HepG2 (cell line): ENCODE measurements around the gene KIF3C. TPM values are rescaled to one million over a fixed set of nuclear protein-coding genes. Genes with fewer than 3 reads are reported as not detected.

Experiments
- ATF3 ChIP-seq: sonication (generic); formaldehyde crosslinking; IDR thresholded peaks from 2 replicates; pipeline ENCODE4 v1.4.0; 2020; ENCODE audit warnings: missing genetic modification reagents
- GMEB2 ChIP-seq: IDR thresholded peaks from 2 replicates; pipeline ENCODE4 v1.6.1; 2016; ENCODE audit warnings: missing biosample characterization, missing genetic modification reagents, low read depth
- HDAC6 ChIP-seq: fragments of 200-600 bp; sonication (generic); IDR thresholded peaks from 2 replicates; pipeline ENCODE4 v1.7.0; 2017; ENCODE audit warnings: mild to moderate bottlenecking, antibody characterized with exemption, low read length, low read depth
- HIC2 ChIP-seq: sonication (generic); formaldehyde crosslinking; IDR thresholded peaks from 2 replicates; pipeline ENCODE4 v1.9.0; 2022; ENCODE audit warnings: low read depth, missing genetic modification reagents
- NR2C2 ChIP-seq: sonication (generic); formaldehyde crosslinking; IDR thresholded peaks from 2 replicates; pipeline ENCODE4 v1.4.0; 2020; ENCODE audit warnings: missing genetic modification reagents, mild to moderate bottlenecking, moderate library complexity, borderline replicate concordance
- ONECUT2 ChIP-seq: sonication (generic); formaldehyde crosslinking; IDR thresholded peaks from 2 replicates; pipeline ENCODE4 v1.4.0; 2020; ENCODE audit warnings: missing genetic modification reagents
- PITX1 ChIP-seq: sonication (generic); formaldehyde crosslinking; IDR thresholded peaks from 2 replicates; pipeline ENCODE4 v1.5.1; 2020; ENCODE audit warnings: mild to moderate bottlenecking, missing genetic modification reagents
- SATB2 ChIP-seq: sonication (generic); formaldehyde crosslinking; IDR thresholded peaks from 2 replicates; pipeline ENCODE4 v1.5.0; 2020; ENCODE audit warnings: missing genetic modification reagents
- TOPORS ChIP-seq: sonication (generic); formaldehyde crosslinking; IDR thresholded peaks from 2 replicates; pipeline ENCODE4 v1.8.0; 2023; ENCODE audit warnings: mild to moderate bottlenecking, missing genetic modification reagents
- TRAFD1 ChIP-seq: sonication (generic); formaldehyde crosslinking; IDR thresholded peaks from 2 replicates; pipeline ENCODE4 v1.5.1; 2020; ENCODE audit warnings: missing genetic modification reagents, mild to moderate bottlenecking, borderline replicate concordance
- ZNF124 ChIP-seq: sonication (generic); formaldehyde crosslinking; IDR thresholded peaks from 2 replicates; pipeline ENCODE4 v1.4.0; 2020; ENCODE audit warnings: missing genetic modification reagents
- ZNF460 ChIP-seq: sonication (generic); formaldehyde crosslinking; IDR thresholded peaks from 2 replicates; pipeline ENCODE4 v1.5.1; 2020; ENCODE audit warnings: missing genetic modification reagents, mild to moderate bottlenecking, borderline replicate concordance
- ZNF672 ChIP-seq: sonication (generic); formaldehyde crosslinking; IDR thresholded peaks from 2 replicates; pipeline ENCODE4 v1.8.1; 2022; ENCODE audit warnings: missing genetic modification reagents
- ZNF780A ChIP-seq: sonication (generic); formaldehyde crosslinking; IDR thresholded peaks from 2 replicates; pipeline ENCODE4 v1.8.0; 2022; ENCODE audit warnings: mild to moderate bottlenecking, missing genetic modification reagents, moderate library complexity
- ZNF839 ChIP-seq: sonication (generic); formaldehyde crosslinking; IDR thresholded peaks from 2 replicates; pipeline ENCODE4 v1.4.0; 2020; ENCODE audit warnings: missing genetic modification reagents, mild to moderate bottlenecking, borderline replicate concordance
- polyA plus RNA-seq, 8 experiments: library from polyadenylated mRNA; depleted of rRNA in 3 of 8; stranded (reverse) in 7 of 8; unstranded in 1 of 8; fragments of >200 nt; fragmentation: Illumina TruSeq in 4 of 8; extraction: Trizol in 4 of 8; gene quantifications; 2 replicates each; pipeline versions ENCODE4 v1.2.1 to v1.2.3, GENCODE V29; 2011 to 2016; ENCODE audit warnings: low read depth in 4 of 8, missing spikeins in 1 of 8, mixed read lengths in 1 of 8; ENCODE audit not compliant: insufficient read depth in 1 of 8
- total RNA-seq, 5 experiments: library from RNA; depleted of rRNA; stranded (reverse); fragments of >200 nt; fragmentation: Illumina TruSeq; extraction: Trizol; gene quantifications; 2 replicates each; pipeline ENCODE4 v1.2.3, GENCODE V29; 2016; ENCODE audit warnings: low read depth in 1 of 5
- TF ChIP-seq, protein P1 (sequence below): sonication (generic); formaldehyde crosslinking; IDR thresholded peaks from 2 replicates; pipeline ENCODE4 v1.4.0; 2020; ENCODE audit warnings: missing genetic modification reagents, borderline replicate concordance
- TF ChIP-seq, protein P2 (sequence below): sonication (generic); formaldehyde crosslinking; IDR thresholded peaks from 2 replicates; pipeline ENCODE4 v1.5.1; 2020; ENCODE audit warnings: mild to moderate bottlenecking, missing genetic modification reagents, borderline replicate concordance

KIF3C gene
- total and polyA plus RNA-seq, 2 of the 13 experiments (the other 11 are each of a cell fraction or from before 2014, with no cell fraction given), result 3.6 to 4.9 TPM

GRCh38 chr2:26011990-26012856 lies 29.9 kb upstream of the KIF3C start (continued):
- TF ChIP-seq, protein P1, sequence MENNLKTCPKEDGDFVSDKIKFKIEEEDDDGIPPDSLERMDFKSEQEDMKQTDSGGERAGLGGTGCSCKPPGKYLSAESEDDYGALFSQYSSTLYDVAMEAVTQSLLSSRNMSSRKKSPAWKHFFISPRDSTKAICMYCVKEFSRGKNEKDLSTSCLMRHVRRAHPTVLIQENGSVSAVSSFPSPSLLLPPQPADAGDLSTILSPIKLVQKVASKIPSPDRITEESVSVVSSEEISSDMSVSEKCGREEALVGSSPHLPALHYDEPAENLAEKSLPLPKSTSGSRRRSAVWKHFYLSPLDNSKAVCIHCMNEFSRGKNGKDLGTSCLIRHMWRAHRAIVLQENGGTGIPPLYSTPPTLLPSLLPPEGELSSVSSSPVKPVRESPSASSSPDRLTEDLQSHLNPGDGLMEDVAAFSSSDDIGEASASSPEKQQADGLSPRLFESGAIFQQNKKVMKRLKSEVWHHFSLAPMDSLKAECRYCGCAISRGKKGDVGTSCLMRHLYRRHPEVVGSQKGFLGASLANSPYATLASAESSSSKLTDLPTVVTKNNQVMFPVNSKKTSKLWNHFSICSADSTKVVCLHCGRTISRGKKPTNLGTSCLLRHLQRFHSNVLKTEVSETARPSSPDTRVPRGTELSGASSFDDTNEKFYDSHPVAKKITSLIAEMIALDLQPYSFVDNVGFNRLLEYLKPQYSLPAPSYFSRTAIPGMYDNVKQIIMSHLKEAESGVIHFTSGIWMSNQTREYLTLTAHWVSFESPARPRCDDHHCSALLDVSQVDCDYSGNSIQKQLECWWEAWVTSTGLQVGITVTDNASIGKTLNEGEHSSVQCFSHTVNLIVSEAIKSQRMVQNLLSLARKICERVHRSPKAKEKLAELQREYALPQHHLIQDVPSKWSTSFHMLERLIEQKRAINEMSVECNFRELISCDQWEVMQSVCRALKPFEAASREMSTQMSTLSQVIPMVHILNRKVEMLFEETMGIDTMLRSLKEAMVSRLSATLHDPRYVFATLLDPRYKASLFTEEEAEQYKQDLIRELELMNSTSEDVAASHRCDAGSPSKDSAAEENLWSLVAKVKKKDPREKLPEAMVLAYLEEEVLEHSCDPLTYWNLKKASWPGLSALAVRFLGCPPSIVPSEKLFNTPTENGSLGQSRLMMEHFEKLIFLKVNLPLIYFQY (CRISPR knock-in tag), result no peak
- TF ChIP-seq TOPORS, result no peak
- TF ChIP-seq HIC2 (CRISPR knock-in tag), result 0 out of 2 replicates have a peak, but pooled peaks have one; percentile 62
- TF ChIP-seq ONECUT2 (CRISPR knock-in tag), result peak; percentile 58; the same call in 1 of the 2 replicates
- TF ChIP-seq ZNF672, result no peak
- TF ChIP-seq ZNF124 (CRISPR knock-in tag), result no peak
- no peak for TF ChIP-seq ZNF460 (CRISPR knock-in tag)
- no peak for TF ChIP-seq NR2C2 (CRISPR knock-in tag)
- TF ChIP-seq GMEB2 (CRISPR knock-in tag), result no peak
- TF ChIP-seq ZNF839 (CRISPR knock-in tag), result no peak
- TF ChIP-seq HDAC6, result no peak
- TF ChIP-seq SATB2, result no peak
- no peak; the same call in 1 of the 2 replicates for TF ChIP-seq TRAFD1
- TF ChIP-seq, protein P2, sequence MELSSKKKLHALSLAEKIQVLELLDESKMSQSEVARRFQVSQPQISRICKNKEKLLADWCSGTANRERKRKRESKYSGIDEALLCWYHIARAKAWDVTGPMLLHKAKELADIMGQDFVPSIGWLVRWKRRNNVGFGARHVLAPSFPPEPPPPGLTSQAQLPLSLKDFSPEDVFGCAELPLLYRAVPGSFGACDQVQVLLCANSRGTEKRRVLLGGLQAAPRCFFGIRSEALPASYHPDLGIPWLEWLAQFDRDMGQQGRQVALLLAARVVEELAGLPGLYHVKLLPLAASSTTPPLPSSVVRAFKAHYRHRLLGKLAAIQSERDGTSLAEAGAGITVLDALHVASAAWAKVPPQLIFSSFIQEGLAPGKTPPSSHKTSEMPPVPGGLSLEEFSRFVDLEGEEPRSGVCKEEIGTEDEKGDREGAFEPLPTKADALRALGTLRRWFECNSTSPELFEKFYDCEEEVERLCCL (CRISPR knock-in tag), result no peak
- no peak for TF ChIP-seq ZNF780A (CRISPR knock-in tag)
- no peak for TF ChIP-seq PITX1 (CRISPR knock-in tag)
- peak; percentile 91 for TF ChIP-seq ATF3 (CRISPR knock-in tag)
